Measurements from ENCODE around the gene IRF8. TPM values are rescaled to one million over a fixed set of nuclear protein-coding genes. Genes with fewer than 3 reads are reported as not detected.

Gene IRF8
- total and polyA plus RNA-seq, 7 donors = 3.5 to 74.0 (median 10.8) TPM

DNA sequence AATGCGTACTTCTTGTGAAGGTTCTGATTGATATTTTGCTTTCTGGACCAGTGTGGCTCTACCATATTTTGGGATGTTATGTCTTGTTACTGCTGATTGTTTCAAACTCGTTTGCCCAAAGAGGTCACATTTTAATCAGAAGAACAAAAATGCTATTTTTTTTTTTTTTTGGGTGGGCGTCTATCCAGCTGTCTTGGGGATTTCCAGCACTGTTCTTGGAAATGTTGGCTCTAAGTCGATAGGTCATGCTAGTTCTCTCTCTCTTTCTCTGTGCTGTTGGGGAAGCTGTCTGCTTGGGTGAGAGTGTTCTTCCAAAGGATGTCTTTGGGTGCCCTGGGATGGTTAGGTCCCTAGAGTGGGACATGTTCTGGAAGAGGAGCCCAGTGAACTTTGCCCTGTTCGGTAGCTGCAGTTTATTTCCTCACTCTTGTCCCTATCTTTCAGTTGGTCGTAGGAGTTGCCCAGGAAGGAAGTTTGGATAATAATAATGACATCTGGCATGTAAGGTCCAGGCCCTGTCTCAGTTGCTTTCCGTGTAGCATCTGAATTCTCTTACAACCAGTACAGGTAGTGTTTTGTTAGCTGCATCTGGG is 2.9 kb downstream of the IRF8 start:
- TF ChIP-seq POLR2AphosphoS5 (IDR thresholded peaks at IDR 0.05) (no peak), EP300 (IDR thresholded peaks at IDR 0.05) (no peak)
- TF ChIP-seq, protein P1, sequence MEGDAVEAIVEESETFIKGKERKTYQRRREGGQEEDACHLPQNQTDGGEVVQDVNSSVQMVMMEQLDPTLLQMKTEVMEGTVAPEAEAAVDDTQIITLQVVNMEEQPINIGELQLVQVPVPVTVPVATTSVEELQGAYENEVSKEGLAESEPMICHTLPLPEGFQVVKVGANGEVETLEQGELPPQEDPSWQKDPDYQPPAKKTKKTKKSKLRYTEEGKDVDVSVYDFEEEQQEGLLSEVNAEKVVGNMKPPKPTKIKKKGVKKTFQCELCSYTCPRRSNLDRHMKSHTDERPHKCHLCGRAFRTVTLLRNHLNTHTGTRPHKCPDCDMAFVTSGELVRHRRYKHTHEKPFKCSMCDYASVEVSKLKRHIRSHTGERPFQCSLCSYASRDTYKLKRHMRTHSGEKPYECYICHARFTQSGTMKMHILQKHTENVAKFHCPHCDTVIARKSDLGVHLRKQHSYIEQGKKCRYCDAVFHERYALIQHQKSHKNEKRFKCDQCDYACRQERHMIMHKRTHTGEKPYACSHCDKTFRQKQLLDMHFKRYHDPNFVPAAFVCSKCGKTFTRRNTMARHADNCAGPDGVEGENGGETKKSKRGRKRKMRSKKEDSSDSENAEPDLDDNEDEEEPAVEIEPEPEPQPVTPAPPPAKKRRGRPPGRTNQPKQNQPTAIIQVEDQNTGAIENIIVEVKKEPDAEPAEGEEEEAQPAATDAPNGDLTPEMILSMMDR (IDR thresholded peaks at IDR 0.05) = no peak
- DNase-seq = no peak
- 32 to 34% methylated on average over 7 of the region's 7 CpGs for WGBS, 2 donors
- no peak overlapping the region for H3K27ac ChIP-seq
- no peaks in the 10 kb centered on the region for H3K36me3 ChIP-seq
- no peaks in the 10 kb centered on the region for H3K9me3 ChIP-seq
- H3K4me3 ChIP-seq = no peak overlapping the region
- peaks cover 3 to 79% (median 13%) of the 10 kb centered on the region in 3 donors for H3K27me3 ChIP-seq
- H3K4me1 ChIP-seq = peaks cover 0 to 15% (median 13%) of the 10 kb centered on the region in 4 donors
- intact Hi-C loops (cut with DNase I) = no loop called here

DNA sequence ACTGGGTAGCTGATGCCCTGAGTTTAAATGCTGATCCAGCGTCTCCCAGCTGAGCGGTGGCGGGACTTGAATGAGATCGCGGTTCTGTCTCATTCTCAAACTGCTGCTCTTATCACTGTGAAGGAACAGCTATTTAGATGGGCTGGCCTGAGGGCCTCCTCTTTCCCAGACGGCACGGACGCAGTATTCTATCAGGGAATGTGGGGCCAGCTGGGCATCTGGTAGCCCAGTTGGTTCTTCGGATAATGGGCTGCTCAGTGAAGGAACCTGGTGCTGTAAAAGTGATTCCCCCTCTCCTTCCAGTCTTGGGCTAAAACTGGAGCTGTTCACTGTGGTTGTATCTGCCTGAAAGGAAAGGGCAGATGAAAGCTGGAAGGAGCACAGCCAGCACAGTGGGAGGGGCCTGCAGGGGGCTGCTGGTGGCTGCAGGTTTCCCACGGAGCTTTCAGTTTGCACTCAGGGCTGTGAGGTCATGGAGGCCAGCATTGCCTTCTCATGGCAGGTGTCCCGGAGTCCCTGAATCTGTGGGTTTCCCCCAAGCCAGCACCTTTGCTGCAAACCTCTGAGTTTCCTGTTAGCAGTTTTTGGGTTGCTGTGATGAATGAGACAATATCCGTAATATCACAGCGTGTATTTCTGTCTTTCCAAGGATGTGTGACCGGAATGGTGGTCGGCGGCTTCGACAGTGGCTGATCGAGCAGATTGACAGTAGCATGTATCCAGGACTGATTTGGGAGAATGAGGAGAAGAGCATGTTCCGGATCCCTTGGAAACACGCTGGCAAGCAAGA is 3.6 kb downstream of the IRF8 start:
- no peak overlapping the region for H3K4me3 ChIP-seq
- TF ChIP-seq POLR2A (IDR thresholded peaks at IDR 0.05) (no peak), POLR2AphosphoS5 (IDR thresholded peaks at IDR 0.05) (no peak), EP300 (IDR thresholded peaks at IDR 0.05) (no peak)
- TF ChIP-seq, protein P1 (IDR thresholded peaks at IDR 0.05) = no peak
- H3K9me3 ChIP-seq = no peaks in the 10 kb centered on the region
- intact Hi-C loops (cut with DNase I) = no loop called here
- 51 to 78% methylated on average over 20 of the region's 20 CpGs for WGBS, 2 donors
- DNase-seq = no peak
- peaks cover 3 to 75% (median 13%) of the 10 kb centered on the region in 3 donors for H3K27me3 ChIP-seq
- H3K27ac ChIP-seq = no peak overlapping the region
- H3K36me3 ChIP-seq = no peaks in the 10 kb centered on the region
- peaks cover 0 to 15% (median 13%) of the 10 kb centered on the region in 4 donors for H3K4me1 ChIP-seq

DNA sequence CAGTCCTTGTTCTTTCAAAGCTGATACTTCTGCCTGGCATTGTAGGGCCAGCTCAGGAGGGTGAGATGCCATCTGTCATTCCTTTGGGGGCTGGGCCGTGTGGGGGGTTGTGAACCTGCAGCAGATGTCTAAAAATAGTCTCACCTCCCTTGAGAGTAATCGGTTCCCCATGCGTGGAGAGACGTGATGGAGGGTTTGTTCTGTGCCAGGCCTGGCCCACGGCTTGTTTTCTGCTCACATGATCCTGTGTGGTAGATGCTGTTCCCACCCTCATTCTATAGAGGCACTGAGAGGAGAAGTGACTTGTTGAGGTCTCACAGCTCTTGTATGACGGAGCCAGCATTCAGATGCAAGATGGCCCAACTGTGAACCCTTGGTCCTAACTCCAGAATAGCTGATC is 4.6 kb downstream of the IRF8 start:
- TF ChIP-seq POLR2A (IDR thresholded peaks at IDR 0.05) = no peak
- no peak for TF ChIP-seq EP300 (IDR thresholded peaks at IDR 0.05)
- 61 to 88% methylated on average over 6 of the region's 6 CpGs for WGBS, 2 donors
- Histone ChIP-seq H3K36me3 (no peaks in the 10 kb centered on the region), H3K27me3 (peaks cover 3 to 65% (median 12%) of the 10 kb centered on the region in 3 donors), H3K9me3 (no peaks in the 10 kb centered on the region), H3K4me3 (no peak overlapping the region), H3K4me1 (peaks cover 0 to 10% (median 9%) of the 10 kb centered on the region in 4 donors), H3K27ac (no peak overlapping the region)
- no peak for DNase-seq
- intact Hi-C loops (cut with DNase I) = no loop called here

DNA sequence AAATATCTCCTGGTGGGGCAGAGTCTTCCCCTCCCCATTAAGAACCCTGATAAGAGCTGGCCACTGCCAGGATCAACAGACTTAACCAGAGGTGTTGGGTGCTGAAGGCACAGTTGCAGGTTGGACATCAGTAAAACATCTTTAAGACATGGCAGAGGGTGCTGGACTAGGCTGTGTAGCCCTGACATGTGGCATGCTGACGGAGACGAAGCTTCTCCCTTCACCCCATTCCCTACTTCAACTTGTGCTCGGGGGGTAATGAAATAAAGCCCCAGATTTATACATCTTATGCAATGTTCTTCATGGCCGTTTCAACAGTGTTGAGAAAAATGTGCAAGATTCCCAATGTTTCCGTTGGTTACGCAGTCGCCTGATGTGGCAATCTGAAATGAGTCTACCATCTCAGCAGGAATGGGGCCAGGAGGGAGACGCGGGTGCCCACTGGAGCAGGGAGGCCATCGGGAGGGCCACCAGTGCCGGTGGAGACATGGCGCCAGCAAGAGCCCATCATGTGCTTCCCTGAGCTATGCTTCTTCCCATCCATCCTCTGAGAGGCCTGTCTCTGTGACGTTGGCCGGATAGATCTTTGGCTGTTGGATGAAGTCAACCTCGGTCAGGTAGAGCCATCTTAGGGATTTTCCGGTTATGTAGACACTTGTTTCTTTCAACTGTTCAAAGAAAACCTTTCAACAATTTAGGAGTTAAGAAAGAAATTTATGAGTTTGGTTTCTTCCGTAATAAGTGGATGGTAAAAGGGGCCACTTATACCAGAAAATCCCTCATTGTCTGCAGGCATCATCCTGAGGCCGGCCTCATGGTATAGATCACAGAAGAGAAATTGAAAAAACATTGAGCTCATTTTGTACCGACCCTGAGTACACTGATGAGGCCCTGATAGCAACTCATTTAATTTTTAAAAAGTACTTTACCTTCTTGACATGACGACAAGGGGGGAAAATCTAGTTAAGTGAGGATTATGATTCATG is 6.4 kb downstream of the IRF8 start:
- peak; percentile 60 for DNase-seq
- Histone ChIP-seq H3K27ac (no peak overlapping the region), H3K4me3 (no peak overlapping the region), H3K9me3 (no peaks in the 10 kb centered on the region), H3K36me3 (no peaks in the 10 kb centered on the region), H3K27me3 (peaks cover 0 to 46% (median 7%) of the 10 kb centered on the region in 3 donors), H3K4me1 (no peaks in the 10 kb centered on the region)
- TF ChIP-seq, protein P1 (IDR thresholded peaks at IDR 0.05) = no peak
- TF ChIP-seq POLR2A (IDR thresholded peaks at IDR 0.05) (no peak), EP300 (IDR thresholded peaks at IDR 0.05) (no peak), POLR2AphosphoS5 (IDR thresholded peaks at IDR 0.05) (no peak)
- intact Hi-C loops (cut with DNase I) = no loop called here
- 94 to 95% methylated on average over 20 of the region's 20 CpGs for WGBS, 2 donors

Data from sigmoid colon (tissue), 7 donors.